ENCODE results near the gene DCUN1D2. TPM values are rescaled to one million over a fixed set of nuclear protein-coding genes. Genes with fewer than 3 reads are reported as not detected.

DCUN1D2 gene
- total and polyA plus RNA-seq, 8 donors = 7.3 to 43.0 (median 21.7) TPM

DNA sequence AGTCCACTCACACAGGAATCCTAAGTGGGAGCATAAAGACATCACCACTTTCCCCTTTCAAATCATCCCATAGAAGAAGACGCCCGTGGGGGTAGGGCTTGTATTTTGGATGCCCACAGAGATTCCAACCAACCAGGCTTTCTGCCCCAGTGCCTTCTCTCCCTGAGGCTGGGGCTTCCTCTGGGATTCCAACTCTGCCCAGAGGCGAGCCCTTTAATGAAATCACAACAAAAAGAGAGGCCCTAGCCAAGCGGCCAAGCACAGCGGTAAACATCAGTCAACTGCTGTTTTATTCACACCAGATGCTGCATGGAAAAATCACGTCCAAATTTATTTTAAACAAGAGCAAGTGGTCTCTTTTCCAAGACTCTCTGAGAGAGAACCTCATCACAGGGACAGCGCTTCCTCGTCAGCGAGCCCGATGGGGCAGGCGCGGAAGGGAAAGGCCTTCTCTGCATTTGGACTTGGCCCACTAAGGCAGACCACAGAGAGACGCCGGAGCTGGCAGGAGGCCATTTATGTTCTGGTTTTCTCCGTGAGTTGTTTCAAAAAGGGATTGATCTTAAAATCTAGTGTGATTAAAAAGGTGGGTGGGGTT, 68.7 kb downstream of the DCUN1D2 start:
- H3K27me3 ChIP-seq = peaks cover 0 to 7% (median 4%) of the 10 kb centered on the region in 3 donors
- TF ChIP-seq POLR2AphosphoS5 (IDR thresholded peaks at IDR 0.05) (no peak), EP300 (IDR thresholded peaks at IDR 0.05) (no peak), CTCF (IDR thresholded peaks at IDR 0.05) (no peak), POLR2A (IDR thresholded peaks at IDR 0.05) (no peak)
- 46 to 73% (median 67%) methylated on average over 15 of the region's 15 CpGs for WGBS, 5 donors
- peak overlapping the region in 4 of 5 donors; percentile 59 to 76 (median 62) for H3K27ac ChIP-seq
- intact Hi-C loops (cut with DNase I; ENCODE audit: low total_unique reads) = no loop called here
- peak in 1 of 2 donors; percentile 85 for DNase-seq
- H3K4me3 ChIP-seq = no peak overlapping the region
- H3K36me3 ChIP-seq = no peaks in the 10 kb centered on the region
- H3K4me1 ChIP-seq = peaks cover 0 to 28% (median 16%) of the 10 kb centered on the region in 4 donors
- no peaks in the 10 kb centered on the region for H3K9me3 ChIP-seq

GRCh38 chr13:113420833-113421600, 69.5 kb downstream of the DCUN1D2 start:
- peak overlapping the region in 4 of 5 donors; percentile 59 to 76 (median 62) for H3K27ac ChIP-seq
- H3K4me1 ChIP-seq = peaks cover 0 to 28% (median 16%) of the 10 kb centered on the region in 4 donors
- no peaks in the 10 kb centered on the region for H3K9me3 ChIP-seq
- WGBS, 5 donors = 53 to 74% (median 67%) methylated on average over 14 to 32 of the region's 38 CpGs
- intact Hi-C loops (cut with DNase I; ENCODE audit: low total_unique reads) = no loop called here
- H3K36me3 ChIP-seq = no peaks in the 10 kb centered on the region
- H3K27me3 ChIP-seq = peaks cover 0 to 8% (median 4%) of the 10 kb centered on the region in 3 donors
- H3K4me3 ChIP-seq = no peak overlapping the region
- DNase-seq = no peak
- no peak for TF ChIP-seq POLR2A (IDR thresholded peaks at IDR 0.05)
- TF ChIP-seq POLR2AphosphoS5 (IDR thresholded peaks at IDR 0.05) = no peak
- TF ChIP-seq CTCF (IDR thresholded peaks at IDR 0.05) = no peak
- TF ChIP-seq EP300 (IDR thresholded peaks at IDR 0.05) = no peak

GRCh38 chr13:113420232-113420631, 70.3 kb downstream of the DCUN1D2 start:
- no peaks in the 10 kb centered on the region for H3K9me3 ChIP-seq
- TF ChIP-seq POLR2AphosphoS5 (IDR thresholded peaks at IDR 0.05) (no peak), POLR2A (IDR thresholded peaks at IDR 0.05) (no peak), EP300 (IDR thresholded peaks at IDR 0.05) (no peak), CTCF (IDR thresholded peaks at IDR 0.05) (no peak)
- H3K36me3 ChIP-seq = no peaks in the 10 kb centered on the region
- DNase-seq = peak in 1 of 2 donors; percentile 52
- H3K4me1 ChIP-seq = peaks cover 0 to 28% (median 16%) of the 10 kb centered on the region in 4 donors
- H3K4me3 ChIP-seq = peak overlapping the region; percentile 8 to 36 (median 22)
- intact Hi-C loops (cut with DNase I; ENCODE audit: low total_unique reads) = no loop called here
- no peak overlapping the region for H3K27ac ChIP-seq
- H3K27me3 ChIP-seq = peaks cover 0 to 8% (median 4%) of the 10 kb centered on the region in 3 donors
- 33 to 73% (median 58%) methylated on average over 15 of the region's 15 CpGs for WGBS, 5 donors

DNA sequence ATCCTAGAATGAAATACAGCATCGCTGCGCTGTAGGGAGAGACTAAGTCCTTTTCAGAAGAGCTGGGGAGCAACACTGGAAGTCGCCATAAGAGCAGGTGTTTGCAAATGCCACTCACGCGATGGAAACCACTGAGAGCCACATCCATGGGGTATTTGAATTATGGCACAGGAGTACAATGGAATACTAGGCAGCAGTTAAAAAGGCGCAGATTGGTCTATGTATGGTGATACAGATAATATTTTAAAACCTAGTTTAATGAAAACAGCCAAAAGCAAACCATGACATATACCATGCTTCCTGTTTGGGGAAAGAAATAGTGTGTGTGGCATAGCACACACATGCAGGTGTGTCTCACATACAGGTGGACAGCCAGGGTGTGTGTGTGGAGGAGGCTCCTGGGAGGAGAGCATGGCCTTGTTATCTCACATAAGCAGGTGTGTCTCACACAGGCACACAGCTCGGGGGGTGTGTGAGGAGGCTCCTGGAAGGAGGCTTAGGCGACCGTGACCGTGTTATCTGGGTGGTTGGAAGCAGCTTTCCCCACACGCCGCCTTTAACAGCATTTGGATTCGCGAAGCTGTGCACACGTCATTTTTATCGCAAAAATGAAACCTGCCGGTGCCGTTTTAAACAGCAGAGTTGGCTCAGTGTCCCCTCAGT, 70.8 kb downstream of the DCUN1D2 start:
- peak overlapping the region; percentile 8 to 36 (median 22) for H3K4me3 ChIP-seq
- no peaks in the 10 kb centered on the region for H3K36me3 ChIP-seq
- 53 to 80% (median 67%) methylated on average over 18 of the region's 18 CpGs for WGBS, 5 donors
- H3K27ac ChIP-seq = no peak overlapping the region
- intact Hi-C loops (cut with DNase I; ENCODE audit: low total_unique reads) = no loop called here
- peaks cover 0 to 8% (median 4%) of the 10 kb centered on the region in 3 donors for H3K27me3 ChIP-seq
- TF ChIP-seq EP300 (IDR thresholded peaks at IDR 0.05) = no peak
- no peaks in the 10 kb centered on the region for H3K9me3 ChIP-seq
- DNase-seq = peak in 1 of 2 donors; percentile 69
- peaks cover 0 to 28% (median 16%) of the 10 kb centered on the region in 4 donors for H3K4me1 ChIP-seq
